Measurements from ENCODE around the gene TTC19.

Gene TTC19

DNA sequence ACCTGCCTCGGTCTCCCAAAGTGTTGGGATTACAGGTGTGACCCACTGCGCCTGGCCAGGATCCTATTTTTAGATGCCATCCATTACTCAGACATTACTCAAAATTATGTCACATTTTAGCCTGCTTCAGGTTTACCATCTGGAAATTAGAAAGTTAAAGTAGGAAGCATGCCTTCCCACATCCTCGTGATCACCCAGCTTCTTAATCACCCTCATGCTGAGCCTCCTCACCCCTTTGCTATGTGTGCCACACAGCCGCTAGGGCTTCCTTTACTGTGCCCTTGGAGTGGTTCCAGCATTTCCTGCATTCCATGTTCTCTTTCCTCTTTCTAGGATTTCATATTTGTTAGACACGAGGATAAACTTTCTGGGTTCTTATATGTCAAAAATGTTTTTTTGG lies 45.4 kb upstream of the TTC19 start:
- H3K27ac ChIP-seq, result no peak overlapping the region
- no peak overlapping the region for H3K4me3 ChIP-seq (ENCODE audit: low read depth, low read length)
- TF ChIP-seq, protein P1, sequence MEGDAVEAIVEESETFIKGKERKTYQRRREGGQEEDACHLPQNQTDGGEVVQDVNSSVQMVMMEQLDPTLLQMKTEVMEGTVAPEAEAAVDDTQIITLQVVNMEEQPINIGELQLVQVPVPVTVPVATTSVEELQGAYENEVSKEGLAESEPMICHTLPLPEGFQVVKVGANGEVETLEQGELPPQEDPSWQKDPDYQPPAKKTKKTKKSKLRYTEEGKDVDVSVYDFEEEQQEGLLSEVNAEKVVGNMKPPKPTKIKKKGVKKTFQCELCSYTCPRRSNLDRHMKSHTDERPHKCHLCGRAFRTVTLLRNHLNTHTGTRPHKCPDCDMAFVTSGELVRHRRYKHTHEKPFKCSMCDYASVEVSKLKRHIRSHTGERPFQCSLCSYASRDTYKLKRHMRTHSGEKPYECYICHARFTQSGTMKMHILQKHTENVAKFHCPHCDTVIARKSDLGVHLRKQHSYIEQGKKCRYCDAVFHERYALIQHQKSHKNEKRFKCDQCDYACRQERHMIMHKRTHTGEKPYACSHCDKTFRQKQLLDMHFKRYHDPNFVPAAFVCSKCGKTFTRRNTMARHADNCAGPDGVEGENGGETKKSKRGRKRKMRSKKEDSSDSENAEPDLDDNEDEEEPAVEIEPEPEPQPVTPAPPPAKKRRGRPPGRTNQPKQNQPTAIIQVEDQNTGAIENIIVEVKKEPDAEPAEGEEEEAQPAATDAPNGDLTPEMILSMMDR (IDR thresholded peaks at IDR 0.05), result no peak
- H3K9me3 ChIP-seq (ENCODE audit: control insufficient read depth, low read length), result no peaks in the 10 kb centered on the region
- no peak overlapping the region for H2AFZ ChIP-seq
- H3K4me2 ChIP-seq (ENCODE audit: low read length), result no peak overlapping the region
- no peaks in the 10 kb centered on the region for H3K4me1 ChIP-seq
- no peaks in the 10 kb centered on the region for H3K36me3 ChIP-seq (ENCODE audit: control insufficient read depth, insufficient read depth, low read length)
- no peaks in the 10 kb centered on the region for H3K27me3 ChIP-seq (ENCODE audit: control insufficient read depth, insufficient read depth, low read length)
- no peak overlapping the region for H3K9ac ChIP-seq
- H3K79me2 ChIP-seq, result no peaks in the 10 kb centered on the region

DNA sequence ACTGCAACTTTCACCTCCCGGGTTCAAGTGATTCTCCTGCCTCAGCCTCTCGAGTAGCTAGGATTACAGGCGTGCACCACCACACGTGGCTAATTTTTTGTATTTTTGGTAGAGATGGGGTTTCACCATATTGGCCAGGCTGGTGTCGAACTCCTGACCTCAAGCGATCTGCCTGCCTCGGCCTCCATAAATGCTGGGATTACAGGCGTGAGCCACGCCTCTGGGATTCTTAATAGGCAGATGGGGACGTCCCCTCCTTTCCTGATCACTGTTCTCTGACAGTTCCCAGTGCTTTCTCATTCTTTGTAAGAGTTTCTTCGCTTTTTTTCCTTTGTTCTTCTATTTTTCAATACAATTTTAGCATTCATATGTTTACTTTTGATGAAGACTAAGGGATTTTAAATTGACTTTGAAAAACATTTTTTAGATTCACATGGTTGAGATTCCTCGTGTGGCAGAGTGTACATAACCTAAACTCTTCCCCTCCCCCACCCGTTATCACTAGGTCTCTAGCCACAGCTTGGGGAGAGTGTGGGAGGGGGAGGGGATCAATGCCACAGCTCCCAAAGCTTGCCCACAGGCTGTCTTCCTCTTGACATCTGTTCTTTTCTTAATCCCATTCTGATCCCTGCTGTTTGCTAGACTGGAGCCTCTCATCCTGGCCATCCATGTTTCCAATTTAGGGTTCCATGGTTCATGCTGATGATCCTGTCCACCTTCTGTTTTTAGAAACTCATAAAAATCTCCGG lies 43.7 kb upstream of the TTC19 start:
- H3K4me1 ChIP-seq, result no peaks in the 10 kb centered on the region
- H3K9me3 ChIP-seq (ENCODE audit: control insufficient read depth, low read length), result no peaks in the 10 kb centered on the region
- no peak overlapping the region for H3K9ac ChIP-seq
- no peak overlapping the region for H3K4me2 ChIP-seq (ENCODE audit: low read length)
- no peaks in the 10 kb centered on the region for H3K79me2 ChIP-seq
- H3K4me3 ChIP-seq (ENCODE audit: low read depth, low read length), result no peak overlapping the region
- no peaks in the 10 kb centered on the region for H3K36me3 ChIP-seq (ENCODE audit: control insufficient read depth, insufficient read depth, low read length)
- no peak overlapping the region for H2AFZ ChIP-seq
- no peak overlapping the region for H3K27ac ChIP-seq
- TF ChIP-seq, protein P1 (IDR thresholded peaks at IDR 0.05), result no peak
- H3K27me3 ChIP-seq (ENCODE audit: control insufficient read depth, insufficient read depth, low read length), result no peaks in the 10 kb centered on the region

DNA sequence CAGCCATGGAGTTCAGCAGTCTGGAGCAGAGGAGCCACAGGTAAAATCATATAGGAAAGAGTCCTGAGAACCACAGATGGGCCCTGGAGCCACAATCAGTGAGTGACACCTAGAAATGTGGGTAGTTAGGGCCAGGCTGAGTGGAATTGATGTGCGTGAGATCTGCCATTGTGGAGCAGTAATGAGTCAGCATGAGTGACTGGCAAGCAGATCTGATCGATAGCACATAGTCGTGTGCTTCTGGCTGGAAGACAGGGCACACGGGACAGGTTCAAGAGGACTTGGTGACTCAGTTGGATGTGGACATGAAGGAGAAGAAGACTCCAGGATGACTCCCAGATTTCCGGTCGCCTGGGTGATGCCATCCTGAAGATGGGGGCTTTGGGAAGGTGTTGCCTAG lies 42.4 kb upstream of the TTC19 start:
- no peaks in the 10 kb centered on the region for H3K9me3 ChIP-seq (ENCODE audit: control insufficient read depth, low read length)
- no peaks in the 10 kb centered on the region for H3K36me3 ChIP-seq (ENCODE audit: control insufficient read depth, insufficient read depth, low read length)
- H3K79me2 ChIP-seq, result no peaks in the 10 kb centered on the region
- no peaks in the 10 kb centered on the region for H3K4me1 ChIP-seq
- H3K27ac ChIP-seq, result no peak overlapping the region
- H3K27me3 ChIP-seq (ENCODE audit: control insufficient read depth, insufficient read depth, low read length), result no peaks in the 10 kb centered on the region
- H3K4me2 ChIP-seq (ENCODE audit: low read length), result no peak overlapping the region
- H3K9ac ChIP-seq, result no peak overlapping the region
- H3K4me3 ChIP-seq (ENCODE audit: low read depth, low read length), result no peak overlapping the region
- TF ChIP-seq, protein P1 (IDR thresholded peaks at IDR 0.05), result no peak
- no peak overlapping the region for H2AFZ ChIP-seq

DNA sequence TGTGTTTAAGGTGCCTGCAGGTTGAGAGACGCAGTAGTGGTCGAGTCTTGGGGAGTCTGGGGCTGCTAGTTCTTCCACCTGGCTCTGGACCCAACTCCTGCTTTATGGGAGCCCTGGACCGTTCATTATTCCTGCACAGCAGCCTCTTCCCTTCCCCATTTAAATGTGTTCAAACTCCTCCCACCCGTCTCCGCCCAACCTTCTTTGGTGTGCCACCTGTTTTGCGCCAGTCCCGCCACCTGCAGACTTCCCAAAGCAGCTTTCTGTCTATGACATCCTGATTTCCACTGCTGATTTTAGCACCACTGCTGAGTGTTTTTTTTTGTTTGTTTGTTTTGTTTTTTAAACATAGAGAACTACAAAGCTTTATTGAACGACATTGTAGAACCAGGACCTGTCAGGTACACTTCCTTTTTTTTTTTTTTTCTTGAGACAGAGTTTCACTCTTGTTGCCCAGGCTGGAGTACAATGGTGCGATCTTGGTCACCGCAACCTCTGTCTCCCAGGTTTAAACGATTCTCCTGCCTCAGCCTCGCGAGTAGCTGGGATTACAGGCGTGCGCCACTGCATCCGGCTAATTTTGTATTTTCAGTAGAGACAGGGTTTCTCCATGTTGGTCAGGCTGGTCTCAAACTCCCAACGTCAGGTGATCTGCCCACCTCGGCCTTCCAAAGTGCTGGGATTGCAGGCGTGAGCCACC lies 41.9 kb upstream of the TTC19 start:
- TF ChIP-seq, protein P1 (IDR thresholded peaks at IDR 0.05), result no peak
- no peaks in the 10 kb centered on the region for H3K36me3 ChIP-seq (ENCODE audit: control insufficient read depth, insufficient read depth, low read length)
- no peaks in the 10 kb centered on the region for H3K9me3 ChIP-seq (ENCODE audit: control insufficient read depth, low read length)
- no peak overlapping the region for H2AFZ ChIP-seq
- H3K9ac ChIP-seq, result no peak overlapping the region
- no peaks in the 10 kb centered on the region for H3K79me2 ChIP-seq
- no peaks in the 10 kb centered on the region for H3K27me3 ChIP-seq (ENCODE audit: control insufficient read depth, insufficient read depth, low read length)
- H3K4me2 ChIP-seq (ENCODE audit: low read length), result no peak overlapping the region
- H3K27ac ChIP-seq, result no peak overlapping the region
- H3K4me1 ChIP-seq, result no peaks in the 10 kb centered on the region
- H3K4me3 ChIP-seq (ENCODE audit: low read depth, low read length), result no peak overlapping the region

Data from parathyroid adenoma (tissue), 2 donors.